ENCODE results near the gene DIP2A. TPM values are rescaled to one million over a fixed set of nuclear protein-coding genes. Genes with fewer than 3 reads are reported as not detected.

DIP2A gene
- total and polyA plus RNA-seq, 9 donors, result 16.3 to 31.4 (median 22.5) TPM

DNA sequence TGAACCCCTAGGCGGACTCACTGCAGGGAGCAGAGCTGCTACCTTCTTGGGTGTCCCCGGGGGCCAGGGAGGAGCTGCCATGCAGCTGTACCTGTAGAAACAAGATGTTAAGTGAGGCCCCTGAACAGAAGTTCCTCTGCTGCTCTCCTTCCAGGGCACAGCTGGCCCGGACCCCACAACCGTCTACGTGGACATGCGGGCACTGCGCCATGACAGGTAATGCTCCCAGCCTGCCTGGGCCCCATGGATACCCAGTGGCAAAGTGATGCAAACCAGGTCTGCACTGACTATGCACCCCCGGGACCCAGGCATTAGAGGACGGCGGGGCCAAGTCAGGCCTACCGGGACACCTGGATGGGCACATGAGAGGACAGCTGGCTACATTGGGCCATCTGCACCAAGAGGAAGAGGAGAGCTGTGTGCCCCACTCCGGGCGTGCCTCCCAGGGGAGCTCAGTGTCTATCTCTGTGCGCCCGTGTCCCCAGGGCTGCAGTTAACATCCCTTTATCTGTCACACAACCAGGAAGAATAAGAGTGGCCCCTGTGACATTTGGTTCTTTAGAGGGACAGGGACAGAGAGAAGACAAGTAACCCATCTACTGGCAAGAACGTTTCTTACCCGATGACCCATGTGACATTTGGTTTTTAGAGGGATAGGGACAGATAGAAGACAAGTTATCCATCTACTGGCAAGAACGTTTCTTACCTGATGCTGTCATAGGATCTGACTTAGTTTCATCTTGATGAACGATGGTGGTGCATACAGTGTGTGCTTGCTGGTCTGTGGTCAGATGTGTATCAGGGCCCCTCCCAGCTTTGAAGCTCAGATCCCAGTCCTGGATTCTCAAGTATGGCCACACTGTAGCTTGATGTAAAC, 102.1 kb downstream of the DIP2A start:
- Histone ChIP-seq H3K4me3 (ENCODE audit: low read length) (no peak overlapping the region), H3K27me3 (ENCODE audit: control insufficient read depth, insufficient read depth, low read length) (no peaks in the 10 kb centered on the region), H3K27ac (ENCODE audit: low read length) (no peak overlapping the region), H3K9me3 (replicated peaks; ENCODE audit: control insufficient read depth, low read depth, low read length) (no peaks in the 10 kb centered on the region), H3K4me1 (ENCODE audit: control insufficient read depth, insufficient read depth, low read length) (no peaks in the 10 kb centered on the region), H3K36me3 (ENCODE audit: control insufficient read depth, insufficient read depth, low read length) (peaks cover 85% of the 10 kb centered on the region)
- WGBS (ENCODE audit: insufficient coverage), result 93% methylated on average over 14 of the region's 19 CpGs
- DNase-seq, result no peak

- Histone ChIP-seq H3K27ac (ENCODE audit: low read length) (no peak overlapping the region), H3K27me3 (ENCODE audit: control insufficient read depth, insufficient read depth, low read length) (no peaks in the 10 kb centered on the region), H3K9me3 (replicated peaks; ENCODE audit: control insufficient read depth, low read depth, low read length) (no peaks in the 10 kb centered on the region), H3K4me3 (ENCODE audit: low read length) (no peak overlapping the region), H3K4me1 (ENCODE audit: control insufficient read depth, insufficient read depth, low read length) (no peaks in the 10 kb centered on the region), H3K36me3 (ENCODE audit: control insufficient read depth, insufficient read depth, low read length) (peaks cover 89% of the 10 kb centered on the region)
- no peak for DNase-seq
- WGBS (ENCODE audit: insufficient coverage), result 96% methylated on average over 17 of the region's 19 CpGs
Measured at GRCh38 chr21:46561445-46562090, 102.9 kb downstream of the DIP2A start.

- no peaks in the 10 kb centered on the region for H3K4me1 ChIP-seq (ENCODE audit: control insufficient read depth, insufficient read depth, low read length)
- WGBS (ENCODE audit: insufficient coverage), result 78% methylated on average over 9 of the region's 10 CpGs
- no peak overlapping the region for H3K4me3 ChIP-seq (ENCODE audit: low read length)
Measured at GRCh38 chr21:46562472-46562871, 103.8 kb downstream of the DIP2A start.

DNA sequence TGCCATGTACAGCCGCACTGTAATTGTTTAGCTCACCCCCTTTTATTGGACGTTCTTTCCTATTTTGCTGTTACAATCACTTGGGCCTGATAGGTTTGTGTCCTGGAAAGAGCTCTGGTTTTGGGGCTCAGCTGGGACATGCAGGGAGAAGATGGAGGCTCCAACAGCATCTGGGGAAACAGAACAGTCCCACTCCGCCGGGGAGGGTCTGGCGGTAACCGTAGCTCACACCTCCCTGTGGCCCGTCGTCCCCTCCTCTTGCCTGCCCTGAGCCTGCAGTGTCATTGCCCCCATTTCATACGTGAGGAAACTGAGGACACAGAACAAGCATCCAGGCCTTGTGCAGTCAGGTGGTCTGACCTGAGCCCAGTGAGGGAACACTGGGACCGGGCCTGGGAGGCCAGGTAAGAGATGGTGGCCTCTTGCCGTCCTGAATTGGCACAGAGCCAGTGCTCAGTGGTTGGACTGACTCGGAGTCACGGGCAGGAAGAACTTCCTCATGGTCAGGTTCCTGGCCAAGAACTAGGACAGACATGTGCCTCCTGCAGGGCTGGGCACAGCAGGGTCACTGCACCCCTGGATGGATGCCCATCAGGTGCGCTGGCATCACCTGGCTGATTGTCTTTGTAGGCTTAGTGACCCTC, 104.4 kb downstream of the DIP2A start:
- Histone ChIP-seq H3K4me3 (ENCODE audit: low read length) (no peak overlapping the region), H3K27ac (ENCODE audit: low read length) (no peak overlapping the region), H3K27me3 (ENCODE audit: control insufficient read depth, insufficient read depth, low read length) (no peaks in the 10 kb centered on the region), H3K4me1 (ENCODE audit: control insufficient read depth, insufficient read depth, low read length) (no peaks in the 10 kb centered on the region), H3K9me3 (replicated peaks; ENCODE audit: control insufficient read depth, low read depth, low read length) (no peaks in the 10 kb centered on the region), H3K36me3 (ENCODE audit: control insufficient read depth, insufficient read depth, low read length) (peaks cover 90% of the 10 kb centered on the region)
- WGBS (ENCODE audit: insufficient coverage), result 84% methylated on average over 13 of the region's 14 CpGs
- no peak for DNase-seq

More at GRCh38 chr21:46562472-46562871, 103.8 kb downstream of the DIP2A start:
- Histone ChIP-seq H3K27ac (ENCODE audit: low read length) (no peak overlapping the region), H3K27me3 (ENCODE audit: control insufficient read depth, insufficient read depth, low read length) (no peaks in the 10 kb centered on the region), H3K9me3 (replicated peaks; ENCODE audit: control insufficient read depth, low read depth, low read length) (no peaks in the 10 kb centered on the region), H3K36me3 (ENCODE audit: control insufficient read depth, insufficient read depth, low read length) (peaks cover 89% of the 10 kb centered on the region)
- no peak for DNase-seq

DNA sequence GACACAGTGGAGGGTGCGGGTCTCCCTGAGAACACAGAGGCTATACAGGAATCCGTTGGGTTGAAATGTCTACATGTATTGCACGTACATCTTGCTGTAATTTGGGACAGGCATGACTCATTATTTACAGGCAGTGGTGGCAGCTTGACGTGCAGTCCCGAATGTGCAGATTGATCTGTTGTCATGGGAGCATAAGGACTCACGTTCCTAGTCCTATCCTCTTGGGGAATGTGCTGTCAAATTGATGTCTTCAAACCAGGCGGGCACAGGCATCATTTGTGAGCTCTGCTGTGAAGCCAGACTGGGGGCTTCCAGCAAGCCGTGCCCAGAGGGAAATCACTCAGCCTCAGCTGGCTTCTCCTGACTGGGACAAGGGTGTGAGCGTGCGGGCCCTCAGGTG, 105.7 kb downstream of the DIP2A start:
- 85% methylated on average over 5 of the region's 10 CpGs for WGBS (ENCODE audit: insufficient coverage)
- H3K36me3 ChIP-seq (ENCODE audit: control insufficient read depth, insufficient read depth, low read length), result peaks cover 87% of the 10 kb centered on the region

DNA sequence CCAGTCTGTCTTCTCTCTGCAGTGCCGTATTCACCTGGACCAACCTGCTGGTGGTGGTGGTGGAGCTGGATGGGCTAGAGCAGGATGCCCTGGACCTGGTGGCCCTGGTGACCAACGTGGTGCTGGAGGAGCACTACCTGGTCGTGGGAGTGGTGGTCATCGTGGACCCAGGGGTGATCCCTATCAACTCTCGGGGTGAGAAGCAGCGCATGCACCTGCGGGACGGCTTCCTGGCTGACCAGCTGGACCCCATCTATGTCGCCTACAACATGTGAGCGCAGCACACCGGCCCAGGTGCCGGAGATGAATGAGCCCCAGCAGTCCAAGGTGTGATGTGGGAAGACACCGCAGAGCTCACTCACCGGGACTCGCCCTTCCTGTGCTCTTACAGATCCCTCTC, 108.7 kb downstream of the DIP2A start:
- no peaks in the 10 kb centered on the region for H3K4me1 ChIP-seq (ENCODE audit: control insufficient read depth, insufficient read depth, low read length)
- H3K9me3 ChIP-seq (replicated peaks; ENCODE audit: control insufficient read depth, low read depth, low read length), result peaks cover 4% of the 10 kb centered on the region
- WGBS (ENCODE audit: insufficient coverage), result 95% methylated on average over 11 of the region's 15 CpGs
- H3K4me3 ChIP-seq (ENCODE audit: low read length), result no peak overlapping the region
- H3K36me3 ChIP-seq (ENCODE audit: control insufficient read depth, insufficient read depth, low read length), result peaks cover 72% of the 10 kb centered on the region
- H3K27me3 ChIP-seq (ENCODE audit: control insufficient read depth, insufficient read depth, low read length), result no peaks in the 10 kb centered on the region
- no peak for DNase-seq
- no peak overlapping the region for H3K27ac ChIP-seq (ENCODE audit: low read length)

More for the DNA sequence above, 105.7 kb downstream of the DIP2A start:
- DNase-seq, result no peak
- Histone ChIP-seq H3K4me3 (ENCODE audit: low read length) (no peak overlapping the region), H3K27me3 (ENCODE audit: control insufficient read depth, insufficient read depth, low read length) (no peaks in the 10 kb centered on the region), H3K9me3 (replicated peaks; ENCODE audit: control insufficient read depth, low read depth, low read length) (no peaks in the 10 kb centered on the region), H3K27ac (ENCODE audit: low read length) (no peak overlapping the region), H3K4me1 (ENCODE audit: control insufficient read depth, insufficient read depth, low read length) (no peaks in the 10 kb centered on the region)

- Histone ChIP-seq H3K27me3 (ENCODE audit: control insufficient read depth, insufficient read depth, low read length) (no peaks in the 10 kb centered on the region), H3K9me3 (replicated peaks; ENCODE audit: control insufficient read depth, low read depth, low read length) (peaks cover 7% of the 10 kb centered on the region), H3K36me3 (ENCODE audit: control insufficient read depth, insufficient read depth, low read length) (peaks cover 62% of the 10 kb centered on the region), H3K27ac (ENCODE audit: low read length) (no peak overlapping the region), H3K4me3 (ENCODE audit: low read length) (no peak overlapping the region), H3K4me1 (ENCODE audit: control insufficient read depth, insufficient read depth, low read length) (no peaks in the 10 kb centered on the region)
- no peak for DNase-seq
- 100% methylated on average over 1 of the region's 4 CpGs for WGBS (ENCODE audit: insufficient coverage)
Measured at GRCh38 chr21:46568562-46568961, 109.9 kb downstream of the DIP2A start.

- H3K36me3 ChIP-seq (ENCODE audit: control insufficient read depth, insufficient read depth, low read length), result peaks cover 57% of the 10 kb centered on the region
- DNase-seq, result no peak
Measured at GRCh38 chr21:46569081-46569480, 110.4 kb downstream of the DIP2A start.

GRCh38 chr21:46570119-46570518, 111.4 kb downstream of the DIP2A start:
- Histone ChIP-seq H3K27ac (ENCODE audit: low read length) (no peak overlapping the region), H3K36me3 (ENCODE audit: control insufficient read depth, insufficient read depth, low read length) (peaks cover 47% of the 10 kb centered on the region), H3K27me3 (ENCODE audit: control insufficient read depth, insufficient read depth, low read length) (no peaks in the 10 kb centered on the region), H3K9me3 (replicated peaks; ENCODE audit: control insufficient read depth, low read depth, low read length) (peaks cover 7% of the 10 kb centered on the region), H3K4me1 (ENCODE audit: control insufficient read depth, insufficient read depth, low read length) (no peaks in the 10 kb centered on the region), H3K4me3 (ENCODE audit: low read length) (no peak overlapping the region)
- DNase-seq, result no peak
- whole genome bisulfite sequencing (ENCODE audit: insufficient coverage), result 83% methylated on average over 1 of the region's 2 CpGs

More at GRCh38 chr21:46569081-46569480, 110.4 kb downstream of the DIP2A start:
- no CpG with 5 or more reads among the region's 1 CpG for WGBS (ENCODE audit: insufficient coverage)
- Histone ChIP-seq H3K27me3 (ENCODE audit: control insufficient read depth, insufficient read depth, low read length) (no peaks in the 10 kb centered on the region), H3K4me3 (ENCODE audit: low read length) (no peak overlapping the region), H3K27ac (ENCODE audit: low read length) (no peak overlapping the region), H3K9me3 (replicated peaks; ENCODE audit: control insufficient read depth, low read depth, low read length) (peaks cover 7% of the 10 kb centered on the region), H3K4me1 (ENCODE audit: control insufficient read depth, insufficient read depth, low read length) (no peaks in the 10 kb centered on the region)

DNA sequence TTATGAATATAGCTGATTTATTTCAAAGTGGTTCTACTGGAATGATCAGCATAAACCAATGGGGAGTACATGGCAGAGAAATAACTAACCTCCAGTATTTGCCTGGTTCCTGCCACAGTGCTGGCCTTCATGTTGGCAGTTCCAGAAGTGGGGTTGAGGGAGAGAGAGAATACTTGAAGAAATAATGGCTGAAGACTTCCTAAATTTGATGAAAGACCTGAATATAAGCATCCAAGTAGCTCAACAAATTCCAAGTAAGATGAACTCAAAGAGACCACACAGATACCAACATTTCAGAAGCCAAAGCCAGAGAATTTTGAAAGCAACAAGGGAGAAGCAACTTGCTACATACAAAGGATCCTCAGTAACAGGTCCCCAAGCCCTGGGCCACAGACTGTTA, 111.9 kb downstream of the DIP2A start:
- Histone ChIP-seq H3K27me3 (ENCODE audit: control insufficient read depth, insufficient read depth, low read length) (no peaks in the 10 kb centered on the region), H3K4me1 (ENCODE audit: control insufficient read depth, insufficient read depth, low read length) (no peaks in the 10 kb centered on the region), H3K9me3 (replicated peaks; ENCODE audit: control insufficient read depth, low read depth, low read length) (peaks cover 7% of the 10 kb centered on the region), H3K4me3 (ENCODE audit: low read length) (no peak overlapping the region), H3K36me3 (ENCODE audit: control insufficient read depth, insufficient read depth, low read length) (peaks cover 42% of the 10 kb centered on the region), H3K27ac (ENCODE audit: low read length) (no peak overlapping the region)
- DNase-seq, result no peak

Measured in muscle of leg (tissue), 11 donors.